ENCODE measurements around the gene C1orf21. TPM values are rescaled to one million over a fixed set of nuclear protein-coding genes. Genes with fewer than 3 reads are reported as not detected.

Gene C1orf21
- total RNA-seq, 1 donor from 2014 or later: 0.09 TPM

DNA sequence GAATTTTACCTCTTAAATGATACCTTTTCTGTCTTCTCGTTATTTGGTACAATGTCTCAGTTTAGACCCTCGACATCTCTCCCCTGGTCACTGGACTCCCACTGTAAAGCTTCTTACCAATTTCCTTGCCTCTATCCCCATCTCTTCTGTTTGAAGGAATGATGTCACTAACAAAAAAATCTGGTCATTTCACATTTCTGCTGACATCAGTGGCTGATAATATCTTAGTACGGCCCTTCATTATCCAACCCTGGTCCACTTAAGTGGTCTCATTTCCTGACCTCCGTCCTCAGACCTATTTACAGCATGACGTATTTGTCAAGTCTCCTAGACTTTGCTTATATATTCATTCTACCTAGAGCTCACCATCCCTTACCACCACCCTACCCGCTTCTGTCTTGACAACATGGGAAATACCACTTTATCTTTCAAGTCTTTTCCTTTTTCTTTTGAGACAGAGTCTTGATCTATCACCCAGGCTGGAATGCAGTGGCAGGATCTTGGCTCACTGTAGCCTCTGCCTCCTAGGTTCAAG is 60.9 kb downstream of the C1orf21 start:
- H3K27ac Mint-ChIP-seq: no peak overlapping the region
- DNase-seq (no peak), ATAC-seq (ENCODE audit: low read depth) (no peak)
- no peaks in the 10 kb centered on the region for H3K9me3 Mint-ChIP-seq
- ChIA-PET POLR2A (no interaction called here), CTCF (no interaction called here)
- H3K4me3 Mint-ChIP-seq: no peak overlapping the region
- no peaks in the 10 kb centered on the region for H3K36me3 Mint-ChIP-seq (ENCODE audit: low read depth)
- H3K27me3 Mint-ChIP-seq: no peaks in the 10 kb centered on the region
- intact Hi-C loops (cut with micrococcal nuclease): no loop called here
- no peaks in the 10 kb centered on the region for H3K4me1 Mint-ChIP-seq
- TF ChIP-seq, protein P1, sequence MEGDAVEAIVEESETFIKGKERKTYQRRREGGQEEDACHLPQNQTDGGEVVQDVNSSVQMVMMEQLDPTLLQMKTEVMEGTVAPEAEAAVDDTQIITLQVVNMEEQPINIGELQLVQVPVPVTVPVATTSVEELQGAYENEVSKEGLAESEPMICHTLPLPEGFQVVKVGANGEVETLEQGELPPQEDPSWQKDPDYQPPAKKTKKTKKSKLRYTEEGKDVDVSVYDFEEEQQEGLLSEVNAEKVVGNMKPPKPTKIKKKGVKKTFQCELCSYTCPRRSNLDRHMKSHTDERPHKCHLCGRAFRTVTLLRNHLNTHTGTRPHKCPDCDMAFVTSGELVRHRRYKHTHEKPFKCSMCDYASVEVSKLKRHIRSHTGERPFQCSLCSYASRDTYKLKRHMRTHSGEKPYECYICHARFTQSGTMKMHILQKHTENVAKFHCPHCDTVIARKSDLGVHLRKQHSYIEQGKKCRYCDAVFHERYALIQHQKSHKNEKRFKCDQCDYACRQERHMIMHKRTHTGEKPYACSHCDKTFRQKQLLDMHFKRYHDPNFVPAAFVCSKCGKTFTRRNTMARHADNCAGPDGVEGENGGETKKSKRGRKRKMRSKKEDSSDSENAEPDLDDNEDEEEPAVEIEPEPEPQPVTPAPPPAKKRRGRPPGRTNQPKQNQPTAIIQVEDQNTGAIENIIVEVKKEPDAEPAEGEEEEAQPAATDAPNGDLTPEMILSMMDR (IDR thresholded peaks at IDR 0.05): no peak

DNA sequence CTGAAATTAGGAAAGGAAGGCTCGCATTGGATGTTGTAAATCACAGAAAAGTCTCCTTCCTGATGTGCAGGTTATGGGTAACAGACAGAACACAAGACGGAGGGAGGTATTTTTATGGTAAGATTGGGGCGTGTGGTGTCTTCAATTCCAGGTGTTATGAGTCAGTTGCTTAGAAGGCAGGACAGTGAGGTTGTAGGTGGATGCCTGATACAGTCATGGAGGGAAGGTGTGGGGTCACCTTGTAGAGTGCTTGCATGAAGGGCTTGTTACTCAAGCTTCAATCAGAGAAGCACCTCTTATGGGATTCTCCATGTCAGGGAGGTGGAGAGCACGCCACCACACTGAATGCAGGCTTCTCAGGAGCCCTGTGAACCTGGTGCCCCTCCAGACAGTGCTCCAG is 63.1 kb downstream of the C1orf21 start:
- DNase-seq: no peak
- H3K27ac Mint-ChIP-seq: no peak overlapping the region
- ATAC-seq (ENCODE audit: low read depth): no peak

DNA sequence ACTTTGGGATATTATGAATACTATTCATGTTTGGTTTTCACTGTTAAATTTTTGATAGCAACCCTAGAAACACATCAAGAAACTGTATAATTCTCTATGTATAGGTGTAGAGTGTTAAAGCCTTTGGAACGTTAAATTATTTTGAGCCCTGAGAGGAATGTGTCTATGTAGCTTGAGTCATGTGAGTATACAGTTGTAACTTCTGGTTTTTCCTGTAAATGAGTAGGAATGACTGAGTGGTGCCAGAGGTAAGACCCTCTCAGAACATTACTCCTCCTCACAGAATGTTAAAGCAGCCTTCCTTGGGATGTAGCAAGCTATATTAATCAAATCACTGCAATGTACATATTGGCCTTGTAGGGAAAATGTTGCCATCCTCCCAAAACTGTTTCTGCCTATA is 69.0 kb downstream of the C1orf21 start:
- intact Hi-C loops (cut with micrococcal nuclease): no loop called here
- H3K27ac Mint-ChIP-seq: no peak overlapping the region
- ChIA-PET CTCF (no interaction called here), POLR2A (no interaction called here)
- H3K4me3 Mint-ChIP-seq: no peak overlapping the region
- TF ChIP-seq, protein P1 (IDR thresholded peaks at IDR 0.05): no peak
- no peak for ATAC-seq (ENCODE audit: low read depth)
- DNase-seq: no peak
- no peaks in the 10 kb centered on the region for H3K36me3 Mint-ChIP-seq (ENCODE audit: low read depth)
- H3K9me3 Mint-ChIP-seq: no peaks in the 10 kb centered on the region
- H3K27me3 Mint-ChIP-seq: peaks cover 3% of the 10 kb centered on the region
- H3K4me1 Mint-ChIP-seq: peaks cover 5% of the 10 kb centered on the region

More for the DNA sequence above, 63.1 kb downstream of the C1orf21 start:
- H3K27me3 Mint-ChIP-seq: no peaks in the 10 kb centered on the region
- H3K9me3 Mint-ChIP-seq: no peaks in the 10 kb centered on the region
- TF ChIP-seq, protein P1 (IDR thresholded peaks at IDR 0.05): no peak
- no peak overlapping the region for H3K4me3 Mint-ChIP-seq
- intact Hi-C loops (cut with micrococcal nuclease): no loop called here
- H3K4me1 Mint-ChIP-seq: no peaks in the 10 kb centered on the region
- ChIA-PET CTCF (no interaction called here), POLR2A (no interaction called here)
- no peaks in the 10 kb centered on the region for H3K36me3 Mint-ChIP-seq (ENCODE audit: low read depth)

DNA sequence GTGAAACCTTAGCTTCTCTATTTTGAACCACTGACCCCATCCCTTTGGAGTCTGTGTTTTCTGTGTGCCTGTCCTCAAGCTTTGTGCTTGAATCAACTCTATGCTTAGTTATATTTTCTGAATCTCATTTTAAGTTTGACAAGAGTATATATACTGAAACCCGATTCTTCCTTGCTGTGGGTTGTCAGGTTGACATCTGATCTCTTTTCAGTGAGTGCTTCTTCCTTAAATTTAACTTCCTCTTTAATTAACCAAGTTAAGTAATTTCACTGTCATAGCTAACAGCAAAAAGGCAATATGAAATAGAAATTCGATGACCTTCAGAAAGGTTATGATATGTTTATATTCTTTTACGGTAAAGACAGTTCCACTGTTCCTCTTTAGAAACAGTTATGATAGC is 69.4 kb downstream of the C1orf21 start:
- intact Hi-C loops (cut with micrococcal nuclease): no loop called here
- ChIA-PET CTCF (no interaction called here), POLR2A (no interaction called here)
- Mint-ChIP-seq H3K36me3 (ENCODE audit: low read depth) (no peaks in the 10 kb centered on the region), H3K27me3 (peaks cover 3% of the 10 kb centered on the region), H3K9me3 (no peaks in the 10 kb centered on the region), H3K27ac (no peak overlapping the region), H3K4me1 (peaks cover 5% of the 10 kb centered on the region), H3K4me3 (no peak overlapping the region)
- no peak for ATAC-seq (ENCODE audit: low read depth)
- no peak for DNase-seq
- TF ChIP-seq, protein P1 (IDR thresholded peaks at IDR 0.05): no peak

DNA sequence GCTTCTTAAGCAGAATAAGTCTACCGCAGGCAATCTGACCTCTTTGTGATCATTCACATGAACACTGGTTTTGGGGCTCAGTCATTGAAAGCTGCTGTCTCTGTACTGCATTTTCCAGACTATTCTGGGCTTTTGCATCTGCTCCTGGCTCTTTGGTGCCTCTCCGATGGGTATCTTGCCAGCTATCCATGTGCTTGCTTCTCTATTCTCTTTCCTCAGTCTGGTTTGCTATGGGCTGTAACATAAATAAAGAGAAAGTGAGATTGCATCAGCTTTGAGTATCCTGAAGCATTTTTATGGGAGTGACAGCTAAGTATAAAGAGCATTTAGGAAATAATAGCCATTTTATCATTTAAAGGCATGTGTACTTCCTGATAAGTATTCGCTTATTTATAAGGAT is 70.7 kb downstream of the C1orf21 start:
- ChIA-PET CTCF (no interaction called here), POLR2A (no interaction called here)
- no peaks in the 10 kb centered on the region for H3K9me3 Mint-ChIP-seq
- H3K4me3 Mint-ChIP-seq: no peak overlapping the region
- TF ChIP-seq, protein P1 (IDR thresholded peaks at IDR 0.05): no peak
- intact Hi-C loops (cut with micrococcal nuclease): no loop called here
- ATAC-seq (ENCODE audit: low read depth) (no peak), DNase-seq (no peak)
- H3K27ac Mint-ChIP-seq: no peak overlapping the region
- peaks cover 3% of the 10 kb centered on the region for H3K27me3 Mint-ChIP-seq
- peaks cover 5% of the 10 kb centered on the region for H3K4me1 Mint-ChIP-seq
- no peaks in the 10 kb centered on the region for H3K36me3 Mint-ChIP-seq (ENCODE audit: low read depth)
